SK-N-SH treated with all-trans-retinoic acid at 6 μM for 48 hours (cell line): ENCODE results near the gene VPS13D.

ENCODE experiments used
- BACH2 ChIP-seq: fragments of 250-450 bp; sonication (Bioruptor Pico); IDR thresholded peaks from 2 replicates; pipeline ENCODE4 v1.9.0; 2021; ENCODE audit warnings: mild to moderate bottlenecking, borderline replicate concordance
- ZNF70 ChIP-seq: fragments of 450-650 bp; formaldehyde crosslinking; IDR thresholded peaks from 2 replicates; pipeline ENCODE4 v1.5.0; 2020; ENCODE audit warnings: mild to moderate bottlenecking, moderate library complexity
- TF ChIP-seq, protein P1 (sequence below): fragments of 250-450 bp; sonication (Bioruptor Pico); IDR thresholded peaks from 2 replicates; pipeline ENCODE4 v1.5.0; 2020; ENCODE audit warnings: mild to moderate bottlenecking, moderate library complexity

GRCh38 chr1:12219800-12220199 is 10.0 kb upstream of the VPS13D start:
- no peak for TF ChIP-seq ZNF70 (CRISPR knock-in tag)
- no peak for TF ChIP-seq BACH2 (CRISPR knock-in tag)
- TF ChIP-seq, protein P1, sequence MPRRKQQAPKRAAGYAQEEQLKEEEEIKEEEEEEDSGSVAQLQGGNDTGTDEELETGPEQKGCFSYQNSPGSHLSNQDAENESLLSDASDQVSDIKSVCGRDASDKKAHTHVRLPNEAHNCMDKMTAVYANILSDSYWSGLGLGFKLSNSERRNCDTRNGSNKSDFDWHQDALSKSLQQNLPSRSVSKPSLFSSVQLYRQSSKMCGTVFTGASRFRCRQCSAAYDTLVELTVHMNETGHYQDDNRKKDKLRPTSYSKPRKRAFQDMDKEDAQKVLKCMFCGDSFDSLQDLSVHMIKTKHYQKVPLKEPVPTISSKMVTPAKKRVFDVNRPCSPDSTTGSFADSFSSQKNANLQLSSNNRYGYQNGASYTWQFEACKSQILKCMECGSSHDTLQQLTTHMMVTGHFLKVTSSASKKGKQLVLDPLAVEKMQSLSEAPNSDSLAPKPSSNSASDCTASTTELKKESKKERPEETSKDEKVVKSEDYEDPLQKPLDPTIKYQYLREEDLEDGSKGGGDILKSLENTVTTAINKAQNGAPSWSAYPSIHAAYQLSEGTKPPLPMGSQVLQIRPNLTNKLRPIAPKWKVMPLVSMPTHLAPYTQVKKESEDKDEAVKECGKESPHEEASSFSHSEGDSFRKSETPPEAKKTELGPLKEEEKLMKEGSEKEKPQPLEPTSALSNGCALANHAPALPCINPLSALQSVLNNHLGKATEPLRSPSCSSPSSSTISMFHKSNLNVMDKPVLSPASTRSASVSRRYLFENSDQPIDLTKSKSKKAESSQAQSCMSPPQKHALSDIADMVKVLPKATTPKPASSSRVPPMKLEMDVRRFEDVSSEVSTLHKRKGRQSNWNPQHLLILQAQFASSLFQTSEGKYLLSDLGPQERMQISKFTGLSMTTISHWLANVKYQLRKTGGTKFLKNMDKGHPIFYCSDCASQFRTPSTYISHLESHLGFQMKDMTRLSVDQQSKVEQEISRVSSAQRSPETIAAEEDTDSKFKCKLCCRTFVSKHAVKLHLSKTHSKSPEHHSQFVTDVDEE (CRISPR knock-in tag), result no peak
